ENCODE results near the gene POR.

DNA sequence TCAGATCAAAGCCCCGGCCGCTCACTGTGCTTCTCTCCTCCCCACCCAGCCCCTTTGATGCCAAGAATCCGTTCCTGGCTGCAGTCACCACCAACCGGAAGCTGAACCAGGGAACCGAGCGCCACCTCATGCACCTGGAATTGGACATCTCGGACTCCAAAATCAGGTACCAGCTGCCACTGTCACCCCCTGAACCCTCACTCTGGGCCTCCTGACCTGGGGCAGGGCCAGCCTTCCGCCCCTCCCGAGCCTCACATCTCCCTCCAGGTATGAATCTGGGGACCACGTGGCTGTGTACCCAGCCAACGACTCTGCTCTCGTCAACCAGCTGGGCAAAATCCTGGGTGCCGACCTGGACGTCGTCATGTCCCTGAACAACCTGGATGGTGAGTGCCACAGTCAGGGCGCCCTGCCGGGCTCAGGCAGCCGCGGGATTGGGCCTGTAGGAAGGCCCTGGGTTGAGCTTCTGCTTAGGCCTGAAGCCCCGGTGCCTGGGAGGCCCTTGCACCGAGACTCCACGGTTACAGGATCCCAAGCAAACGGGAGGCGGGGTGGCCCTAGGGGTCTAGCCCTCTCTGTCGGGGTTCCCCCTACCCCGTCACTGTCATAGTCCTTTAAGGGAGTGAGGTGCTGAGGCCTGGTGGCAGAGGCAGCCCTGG is 68.6 kb downstream of the POR start:
- TF ChIP-seq CTCF (IDR thresholded peaks at IDR 0.05), result no peak
- no peak for TF ChIP-seq EZH2 (IDR thresholded peaks at IDR 0.05; ENCODE audit: borderline replicate concordance, insufficient read depth, low read depth, low read length, poor library complexity, severe bottlenecking)
